ENCODE results near the gene ZSWIM1.

DNA sequence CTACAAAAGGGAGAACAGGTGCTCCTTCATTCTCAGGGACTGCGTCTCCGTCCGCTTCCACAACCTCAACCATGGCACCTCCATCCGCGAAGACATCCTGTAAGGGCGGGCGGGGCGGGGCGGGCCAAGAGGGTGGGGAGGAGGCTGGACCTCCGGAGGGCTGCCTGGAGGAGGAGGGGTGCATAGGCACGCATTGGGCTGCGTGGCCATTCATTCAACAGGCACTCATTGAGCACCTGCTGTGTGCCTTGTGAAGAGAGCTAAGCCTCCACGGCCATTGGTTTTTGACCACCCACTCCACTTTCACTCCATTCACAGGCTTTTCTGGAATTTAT is 23.2 kb upstream of the ZSWIM1 start:
- no peak for TF ChIP-seq CTCF (IDR thresholded peaks at IDR 0.05)
- TF ChIP-seq POLR2A (IDR thresholded peaks at IDR 0.05), result no peak

All from esophagus squamous epithelium (tissue), 4 donors.